Measurements from ENCODE around the gene GPHA2. TPM values are rescaled to one million over a fixed set of nuclear protein-coding genes. Genes with fewer than 3 reads are reported as not detected.

Gene GPHA2
- total and polyA plus RNA-seq, 10 donors, result 0.89 to 4.4 (median 1.2) TPM; not detected in 7

DNA sequence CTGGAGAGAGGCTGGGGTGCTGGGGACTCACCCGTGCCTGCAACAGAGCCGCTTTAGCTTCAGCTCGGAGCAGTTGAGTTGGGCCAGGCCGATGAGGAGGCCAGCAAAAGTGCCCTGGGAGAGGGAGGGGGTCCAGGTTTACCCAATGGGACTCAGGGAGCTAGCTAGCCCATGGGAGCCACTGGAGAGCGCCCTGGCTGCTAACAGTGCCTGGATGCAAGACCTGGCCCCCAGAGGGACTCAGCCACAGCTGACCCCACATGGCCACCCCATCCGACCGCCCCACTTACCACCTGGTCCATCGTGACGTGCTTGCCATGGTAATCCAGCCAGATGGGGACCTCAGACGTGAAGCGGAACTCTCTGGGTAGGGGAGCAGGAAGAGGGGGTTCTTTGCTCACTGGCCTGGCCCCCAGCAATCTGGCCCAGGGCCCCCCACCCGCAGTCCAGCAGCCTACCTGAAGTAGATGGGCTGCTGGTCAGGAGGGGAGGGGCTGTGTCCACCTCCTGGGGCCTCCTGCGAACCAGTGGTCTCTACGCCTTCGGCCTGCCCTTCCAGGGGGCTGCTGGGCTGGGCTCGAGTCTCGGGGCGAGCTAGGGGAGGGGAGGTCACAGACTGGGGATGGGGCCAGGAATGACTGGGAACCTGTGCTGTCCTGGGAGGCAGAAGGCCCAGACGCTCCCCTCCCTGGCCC is 38.2 kb downstream of the GPHA2 start:
- Histone ChIP-seq H3K9me3 (no peaks in the 10 kb centered on the region), H3K27ac (no peak overlapping the region), H3K4me1 (peaks cover 15 to 27% (median 21%) of the 10 kb centered on the region in 6 donors), H3K36me3 (peaks cover 0 to 81% (median 69%) of the 10 kb centered on the region in 6 donors), H3K27me3 (replicated peaks in 1 of 7) (no peaks in the 10 kb centered on the region), H3K4me3 (no peak overlapping the region)
- WGBS, 5 donors, result 90 to 98% (median 95%) methylated on average over 7 to 19 of the region's 19 CpGs
- no peak for DNase-seq
- TF ChIP-seq POLR2A (IDR thresholded peaks at IDR 0.05) (no peak), POLR2AphosphoS5 (IDR thresholded peaks at IDR 0.05) (no peak)
- TF ChIP-seq, protein P1, sequence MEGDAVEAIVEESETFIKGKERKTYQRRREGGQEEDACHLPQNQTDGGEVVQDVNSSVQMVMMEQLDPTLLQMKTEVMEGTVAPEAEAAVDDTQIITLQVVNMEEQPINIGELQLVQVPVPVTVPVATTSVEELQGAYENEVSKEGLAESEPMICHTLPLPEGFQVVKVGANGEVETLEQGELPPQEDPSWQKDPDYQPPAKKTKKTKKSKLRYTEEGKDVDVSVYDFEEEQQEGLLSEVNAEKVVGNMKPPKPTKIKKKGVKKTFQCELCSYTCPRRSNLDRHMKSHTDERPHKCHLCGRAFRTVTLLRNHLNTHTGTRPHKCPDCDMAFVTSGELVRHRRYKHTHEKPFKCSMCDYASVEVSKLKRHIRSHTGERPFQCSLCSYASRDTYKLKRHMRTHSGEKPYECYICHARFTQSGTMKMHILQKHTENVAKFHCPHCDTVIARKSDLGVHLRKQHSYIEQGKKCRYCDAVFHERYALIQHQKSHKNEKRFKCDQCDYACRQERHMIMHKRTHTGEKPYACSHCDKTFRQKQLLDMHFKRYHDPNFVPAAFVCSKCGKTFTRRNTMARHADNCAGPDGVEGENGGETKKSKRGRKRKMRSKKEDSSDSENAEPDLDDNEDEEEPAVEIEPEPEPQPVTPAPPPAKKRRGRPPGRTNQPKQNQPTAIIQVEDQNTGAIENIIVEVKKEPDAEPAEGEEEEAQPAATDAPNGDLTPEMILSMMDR (IDR thresholded peaks at IDR 0.05 in 8 of 11, conservative IDR thresholded peaks at IDR 0.05 in 3 of 11), result no peak
- intact Hi-C loops (cut with DNase I; ENCODE audit: low total_unique reads), result no loop called here

DNA sequence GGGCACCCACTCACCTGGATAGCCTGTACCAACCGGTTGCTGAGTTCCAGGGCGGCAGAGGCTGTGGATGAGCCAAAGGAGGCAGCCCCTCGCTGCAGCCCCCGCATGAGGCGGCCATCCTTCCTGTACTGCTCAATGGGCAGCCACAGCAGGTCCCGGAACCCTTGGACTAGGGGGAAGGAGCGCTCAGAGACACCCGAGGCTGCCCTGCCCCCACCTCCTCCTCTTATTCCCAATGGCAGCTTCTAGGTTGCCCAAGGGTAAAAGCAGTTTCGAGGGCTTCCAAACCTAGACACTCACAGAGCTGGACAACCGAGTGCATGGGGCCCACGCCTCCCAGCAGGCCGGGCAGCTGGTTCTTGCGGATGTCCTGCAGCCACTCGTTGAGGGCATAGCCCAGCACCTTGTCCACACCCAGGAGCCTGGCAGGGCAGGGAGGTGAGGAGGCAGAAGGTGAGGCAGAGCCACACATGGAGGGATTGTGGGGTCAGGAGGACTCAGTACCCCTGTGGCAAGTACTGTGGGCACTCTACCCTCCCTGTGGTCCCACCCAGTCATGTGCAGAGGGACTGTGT is 39.2 kb downstream of the GPHA2 start:
- Histone ChIP-seq H3K27me3 (replicated peaks in 1 of 7) (no peaks in the 10 kb centered on the region), H3K4me1 (peaks cover 15 to 36% (median 26%) of the 10 kb centered on the region in 6 donors), H3K9me3 (no peaks in the 10 kb centered on the region), H3K4me3 (no peak overlapping the region), H3K27ac (no peak overlapping the region), H3K36me3 (peaks cover 0 to 72% (median 59%) of the 10 kb centered on the region in 6 donors)
- no peak for DNase-seq
- WGBS, 5 donors, result 88 to 94% (median 91%) methylated on average over 4 to 14 of the region's 14 CpGs; no CpG with 5 or more reads in 1 of the 5 donors
- TF ChIP-seq, protein P1 (IDR thresholded peaks at IDR 0.05 in 8 of 11, conservative IDR thresholded peaks at IDR 0.05 in 3 of 11), result no peak
- TF ChIP-seq POLR2AphosphoS5 (IDR thresholded peaks at IDR 0.05), result peak in 1 of 3 donors; percentile 36
- TF ChIP-seq POLR2A (IDR thresholded peaks at IDR 0.05), result no peak
- intact Hi-C loops (cut with DNase I; ENCODE audit: low total_unique reads), result no loop called here

DNA sequence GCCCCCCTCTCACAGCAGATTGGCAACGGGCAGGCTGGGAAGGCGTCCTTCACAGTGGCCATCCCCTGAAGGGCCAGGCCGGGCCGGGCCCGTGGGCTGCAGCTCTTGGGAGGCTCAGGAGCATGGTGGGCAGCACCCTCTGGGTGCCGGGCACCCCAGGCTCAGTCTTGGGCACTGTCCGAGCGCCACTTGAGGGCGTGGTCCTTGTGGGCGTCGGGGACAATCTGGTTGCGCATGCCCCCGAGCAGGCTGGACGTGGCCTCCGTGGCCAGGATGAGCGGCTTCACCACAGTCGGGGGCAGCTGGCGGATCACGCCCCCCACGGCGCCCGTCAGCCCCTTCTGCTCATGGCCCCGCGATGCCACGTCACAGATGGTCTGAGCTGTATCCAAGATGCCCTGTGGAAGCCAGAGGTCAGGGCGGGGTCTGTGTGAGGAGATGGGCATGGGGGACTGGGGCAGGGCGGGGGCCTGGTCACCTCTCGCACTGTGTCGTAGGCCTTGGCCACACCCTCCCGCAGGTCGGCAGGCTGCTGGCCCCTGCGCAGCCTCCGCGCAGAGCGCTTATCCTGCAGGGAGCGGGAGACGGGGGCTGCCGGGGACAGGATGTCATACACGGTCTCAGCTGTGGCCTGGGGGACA is 40.8 kb downstream of the GPHA2 start:
- Histone ChIP-seq H3K36me3 (peaks cover 0 to 56% (median 43%) of the 10 kb centered on the region in 6 donors), H3K4me1 (peaks cover 15 to 35% (median 26%) of the 10 kb centered on the region in 6 donors), H3K9me3 (no peaks in the 10 kb centered on the region), H3K4me3 (no peak overlapping the region), H3K27ac (peak overlapping the region in 1 of 8 donors; percentile 66), H3K27me3 (replicated peaks in 1 of 7) (no peaks in the 10 kb centered on the region)
- no peak for DNase-seq
- TF ChIP-seq POLR2AphosphoS5 (IDR thresholded peaks at IDR 0.05) (peak in 1 of 3 donors; percentile 43), POLR2A (IDR thresholded peaks at IDR 0.05) (no peak)
- 82 to 87% (median 84%) methylated on average over 12 to 39 of the region's 39 CpGs for WGBS, 5 donors
- intact Hi-C loops (cut with DNase I; ENCODE audit: low total_unique reads), result loop anchor here (2.0 kb wide), 1 partner anchor 48 kb away; no protein-coding TSS in a partner anchor

DNA sequence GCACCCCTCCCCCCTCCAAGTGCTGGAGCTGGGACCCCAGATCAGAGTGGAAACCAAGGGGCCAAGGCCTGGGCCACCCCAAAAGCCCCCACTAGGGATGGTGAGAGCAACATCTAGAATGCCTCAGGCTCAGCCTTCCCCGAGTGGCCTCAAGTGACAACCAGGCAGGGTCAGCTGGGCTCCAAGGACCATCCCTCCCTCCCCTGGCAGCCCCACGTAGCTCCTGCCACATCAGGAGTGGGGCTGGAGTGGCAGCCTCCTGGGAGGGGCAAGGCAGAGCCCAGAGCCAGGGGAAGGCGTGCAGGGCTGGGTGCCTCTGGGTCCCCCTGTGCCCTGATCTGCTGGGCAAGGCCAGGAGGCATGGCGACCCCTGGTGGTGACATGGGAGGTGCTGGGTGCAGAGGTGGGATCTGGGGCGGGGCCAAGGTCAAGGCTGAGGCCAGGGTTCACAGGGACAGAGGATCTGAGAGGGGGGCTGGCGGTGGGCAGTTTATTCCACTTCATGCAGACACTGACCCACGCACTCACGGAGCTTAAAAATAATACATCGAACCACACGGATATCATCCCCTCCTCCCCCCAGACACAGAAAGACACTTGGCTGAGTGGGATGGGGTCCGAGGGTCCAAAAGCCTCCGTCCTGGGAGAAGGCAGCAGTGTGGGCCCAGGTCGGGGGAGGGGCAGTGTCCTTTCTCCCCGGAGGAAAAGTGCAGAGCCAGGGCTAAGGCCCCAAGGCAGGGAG is 41.5 kb downstream of the GPHA2 start:
- H3K4me3 ChIP-seq, result no peak overlapping the region
- peaks cover 0 to 49% (median 38%) of the 10 kb centered on the region in 6 donors for H3K36me3 ChIP-seq
- H3K9me3 ChIP-seq, result no peaks in the 10 kb centered on the region
- TF ChIP-seq POLR2A (IDR thresholded peaks at IDR 0.05) (no peak), POLR2AphosphoS5 (IDR thresholded peaks at IDR 0.05) (peak; percentile 78 to 86 (median 82))
- TF ChIP-seq, protein P1 (IDR thresholded peaks at IDR 0.05 in 8 of 11, conservative IDR thresholded peaks at IDR 0.05 in 3 of 11), result peak; percentile 89 to 98 (median 96)
- no peaks in the 10 kb centered on the region for H3K27me3 ChIP-seq (replicated peaks in 1 of 7)
- DNase-seq, result peak; percentile 98
- WGBS, 5 donors, result 33 to 47% (median 37%) methylated on average over 10 to 14 of the region's 14 CpGs
- peak overlapping the region in 6 of 8 donors; percentile 4 to 72 (median 34) for H3K27ac ChIP-seq
- H3K4me1 ChIP-seq, result peaks cover 15 to 39% (median 26%) of the 10 kb centered on the region in 6 donors
- intact Hi-C loops (cut with DNase I; ENCODE audit: low total_unique reads), result loop anchor here (2.0 kb wide), 1 partner anchor 47 kb away; no protein-coding TSS in a partner anchor
